Duodenal mucosa (tissue), 2 donors: ENCODE results near the gene ITGA2B.
"Not testable (repeated sequence)": the region's sequence is repeated elsewhere in the genome, so short reads cannot be mapped to it uniquely, and the experiment has no call there.

Experiments used
- H3K27ac ChIP-seq: one replicate; pipeline ENCODE4 v1.7.0; 2013; ENCODE audit warnings: low read depth, low read length
- H3K27me3 ChIP-seq, 2 donors: one replicate each; pipeline ENCODE4 v1.7.0; 2013; ENCODE audit warnings: low read length in 2 of 2, control low read depth in 1 of 2; ENCODE audit not compliant: insufficient read depth in 2 of 2, control insufficient read depth in 1 of 2
- H3K36me3 ChIP-seq, 2 donors: one replicate each; pipeline ENCODE4 v1.7.0; 2013; ENCODE audit warnings: low read length in 2 of 2, control low read depth in 1 of 2; ENCODE audit not compliant: insufficient read depth in 2 of 2, control insufficient read depth in 1 of 2
- H3K4me1 ChIP-seq, 2 donors: one replicate each; pipeline ENCODE4 v1.7.0; 2013; ENCODE audit warnings: low read length in 2 of 2, control low read depth in 1 of 2; ENCODE audit not compliant: insufficient read depth in 2 of 2, control insufficient read depth in 1 of 2
- H3K4me3 ChIP-seq, 2 donors: one replicate each; pipeline ENCODE4 v1.7.0; 2013; ENCODE audit warnings: low read length in 2 of 2, low read depth in 1 of 2
- H3K9ac ChIP-seq, 2 donors: one replicate each; pipeline ENCODE4 v1.7.0; 2013; ENCODE audit warnings: low read length in 2 of 2, low read depth in 1 of 2
- H3K9me3 ChIP-seq, 2 donors: one replicate each; pipeline ENCODE4 v1.7.0; 2013; ENCODE audit warnings: low read length in 2 of 2, control low read depth in 1 of 2; ENCODE audit not compliant: control insufficient read depth in 1 of 2

The ITGA2B gene

GRCh38 chr17:44345454-44346026 is 43.9 kb downstream of the ITGA2B start:
- Histone ChIP-seq H3K27me3 (no peaks in the 10 kb centered on the region), H3K4me3 (peak overlapping the region; percentile 87 to 99), H3K9ac (peak overlapping the region; percentile 94 to 98), H3K4me1 (peaks cover 14 to 26% of the 10 kb centered on the region in 2 donors), H3K9me3 (no peaks in the 10 kb centered on the region), H3K27ac (peak overlapping the region; percentile 79), H3K36me3 (peaks cover 0 to 19% of the 10 kb centered on the region in 2 donors)

DNA sequence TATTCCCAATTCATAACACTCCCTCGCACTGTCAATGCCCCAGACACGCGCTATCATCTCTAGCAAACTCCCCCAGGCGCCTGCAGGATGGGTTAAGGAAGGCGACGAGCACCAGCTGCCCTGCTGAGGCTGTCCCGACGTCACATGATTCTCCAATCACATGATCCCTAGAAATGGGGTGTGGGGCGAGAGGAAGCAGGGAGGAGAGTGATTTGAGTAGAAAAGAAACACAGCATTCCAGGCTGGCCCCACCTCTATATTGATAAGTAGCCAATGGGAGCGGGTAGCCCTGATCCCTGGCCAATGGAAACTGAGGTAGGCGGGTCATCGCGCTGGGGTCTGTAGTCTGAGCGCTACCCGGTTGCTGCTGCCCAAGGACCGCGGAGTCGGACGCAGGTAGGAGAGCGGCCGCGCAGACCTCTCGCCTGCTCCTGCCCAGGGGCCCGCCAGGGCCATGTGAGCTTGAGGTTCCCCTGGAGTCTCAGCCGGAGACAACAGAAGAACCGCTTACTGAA is 44.5 kb downstream of the ITGA2B start, which contains the start of gene GRN:
GRN (plus strand) TSS at position 364 of the 515 bp plus-strand sequence. CDS start 3,863 bp downstream, outside the sequence.
- Histone ChIP-seq H3K9me3 (no peaks in the 10 kb centered on the region), H3K9ac (peak within 1 kb of the TSS; percentile 94 to 98), H3K27ac (peak within 1 kb of the TSS; percentile 79), H3K27me3 (no peaks in the 10 kb centered on the region), H3K4me1 (peaks cover 14 to 26% of the 10 kb centered on the region in 2 donors), H3K4me3 (peak within 1 kb of the TSS; percentile 87 to 99), H3K36me3 (peaks cover 0 to 16% of the 10 kb centered on the region in 2 donors)

GRCh38 chr17:44343510-44344209 is 45.8 kb downstream of the ITGA2B start:
- no peaks in the 10 kb centered on the region for H3K27me3 ChIP-seq
- peaks cover 14 to 21% of the 10 kb centered on the region in 2 donors for H3K4me1 ChIP-seq

GRCh38 chr17:44340553-44340952 is 48.9 kb downstream of the ITGA2B start:
- H3K36me3 ChIP-seq, H3K9me3 ChIP-seq, H3K9ac ChIP-seq, H3K27ac ChIP-seq, H3K4me3 ChIP-seq, H3K27me3 ChIP-seq, H3K4me1 ChIP-seq: not testable (repeated sequence)

More at GRCh38 chr17:44343510-44344209, 45.8 kb downstream of the ITGA2B start:
- Histone ChIP-seq H3K9ac (no peak overlapping the region), H3K36me3 (peaks cover 0 to 3% of the 10 kb centered on the region in 2 donors), H3K9me3 (no peaks in the 10 kb centered on the region), H3K27ac (no peak overlapping the region), H3K4me3 (no peak overlapping the region)

- Histone ChIP-seq H3K36me3 (no peaks in the 10 kb centered on the region), H3K9me3 (no peaks in the 10 kb centered on the region), H3K27ac (no peak overlapping the region), H3K27me3 (no peaks in the 10 kb centered on the region), H3K4me3 (no peak overlapping the region), H3K4me1 (no peaks in the 10 kb centered on the region), H3K9ac (no peak overlapping the region)
Measured at GRCh38 chr17:44338702-44339101, 50.7 kb downstream of the ITGA2B start.

- Histone ChIP-seq H3K27ac (no peak overlapping the region), H3K4me3 (no peak overlapping the region), H3K4me1 (peaks cover 0 to 2% of the 10 kb centered on the region in 2 donors)
Measured at GRCh38 chr17:44335968-44336367, 53.5 kb downstream of the ITGA2B start.

DNA sequence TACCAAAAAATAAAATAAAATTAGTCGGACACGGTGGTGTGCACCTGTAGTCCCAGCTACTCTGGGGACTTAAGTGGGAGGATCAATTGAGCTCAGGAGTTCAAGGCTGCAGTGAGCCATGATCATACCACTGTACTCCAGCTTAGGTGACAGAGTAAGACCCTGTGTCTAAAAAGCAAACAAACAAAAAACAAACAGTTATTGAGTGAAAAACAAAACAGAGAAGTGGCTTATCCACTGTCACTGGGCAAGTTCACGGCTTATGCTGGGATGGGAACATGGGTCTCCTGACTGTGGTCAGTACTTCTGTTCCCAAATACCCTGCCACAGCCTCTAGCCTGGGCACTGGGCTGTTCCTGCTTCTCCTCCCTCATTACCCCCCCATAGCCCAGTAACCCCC is 53.9 kb downstream of the ITGA2B start:
- Histone ChIP-seq H3K27me3 (no peaks in the 10 kb centered on the region), H3K27ac (no peak overlapping the region), H3K4me1 (peaks cover 0 to 3% of the 10 kb centered on the region in 2 donors), H3K9ac (no peak overlapping the region), H3K4me3 (no peak overlapping the region), H3K36me3 (no peaks in the 10 kb centered on the region), H3K9me3 (no peaks in the 10 kb centered on the region)

More at GRCh38 chr17:44335968-44336367, 53.5 kb downstream of the ITGA2B start:
- H3K36me3 ChIP-seq, result no peaks in the 10 kb centered on the region
- no peak overlapping the region for H3K9ac ChIP-seq
- no peaks in the 10 kb centered on the region for H3K9me3 ChIP-seq
- H3K27me3 ChIP-seq, result no peaks in the 10 kb centered on the region

- Histone ChIP-seq H3K9ac (no peak overlapping the region), H3K27me3 (no peaks in the 10 kb centered on the region), H3K4me1 (peaks cover 0 to 3% of the 10 kb centered on the region in 2 donors), H3K36me3 (no peaks in the 10 kb centered on the region), H3K27ac (no peak overlapping the region), H3K4me3 (no peak overlapping the region), H3K9me3 (no peaks in the 10 kb centered on the region)
Measured at GRCh38 chr17:44334727-44335126, 54.7 kb downstream of the ITGA2B start.

GRCh38 chr17:44334315-44334714 is 55.1 kb downstream of the ITGA2B start:
- Histone ChIP-seq H3K27me3 (no peaks in the 10 kb centered on the region), H3K36me3 (no peaks in the 10 kb centered on the region), H3K4me1 (peaks cover 0 to 3% of the 10 kb centered on the region in 2 donors), H3K9ac (no peak overlapping the region), H3K4me3 (no peak overlapping the region), H3K9me3 (no peaks in the 10 kb centered on the region), H3K27ac (no peak overlapping the region)

GRCh38 chr17:44333371-44333770 is 56.1 kb downstream of the ITGA2B start:
- Histone ChIP-seq H3K4me1 (peaks cover 0 to 3% of the 10 kb centered on the region in 2 donors), H3K27me3 (no peaks in the 10 kb centered on the region), H3K9ac (no peak overlapping the region), H3K27ac (no peak overlapping the region), H3K36me3 (no peaks in the 10 kb centered on the region), H3K9me3 (no peaks in the 10 kb centered on the region), H3K4me3 (no peak overlapping the region)
